Cardiac septum (tissue), 1 donor: ENCODE data around the gene P3H4. TPM values are rescaled to one million over a fixed set of nuclear protein-coding genes. Genes with fewer than 3 reads are reported as not detected.
"Not testable (repeated sequence)": the region's sequence is repeated elsewhere in the genome, so short reads cannot be mapped to it uniquely, and the experiment has no call there.

Experiments used
- DNase-seq: peaks from one replicate; pipeline ENCODE4 v3.0.0-alpha.2; 2020; ENCODE audit warnings: low spot score
- intact Hi-C: fragments of 100-400 bp; cut with DNase I; formaldehyde crosslinking; loops from one replicate; pipeline ENCODE4 v1.14.0; 2022
- total RNA-seq: library from RNA; stranded (reverse); fragmentation: NEBNext Ultra II Directional; extraction: Animal tissue kit (Norgen Biotek cat#: 25700); gene quantifications from one replicate; pipeline ENCODE4 v1.2.1, GENCODE V29; 2021
- donor health status: DM: no; HTN: no; CAD: no.

P3H4 gene
- total RNA-seq, 1 donor from 2014 or later = 5.1 TPM

DNA sequence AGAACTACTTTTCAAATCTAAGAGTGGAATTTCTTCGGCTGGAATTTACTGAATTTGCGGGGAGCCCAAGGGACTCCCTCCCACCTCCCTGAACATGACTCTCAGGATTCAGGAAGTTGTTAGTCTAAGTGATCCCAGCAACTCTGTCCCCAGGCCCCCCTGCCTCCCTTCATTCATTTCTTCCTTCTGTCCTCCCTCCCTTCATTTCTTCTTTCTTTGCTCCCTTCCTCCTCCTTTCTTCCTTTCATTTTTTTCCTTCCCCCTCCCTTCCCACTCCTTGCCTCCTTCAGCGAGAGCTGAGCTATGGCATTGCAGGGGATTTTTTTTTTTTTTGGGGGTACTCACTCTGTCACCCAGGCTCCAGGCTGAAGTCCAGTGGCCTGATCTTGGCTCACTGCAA lies 14.4 kb downstream of the P3H4 start:
- DNase-seq = no peak
- intact Hi-C loops = no loop called here

GRCh38 chr17:41796121-41796895 lies 15.4 kb downstream of the P3H4 start:
- DNase-seq = no peak
- intact Hi-C loops = no loop called here

DNA sequence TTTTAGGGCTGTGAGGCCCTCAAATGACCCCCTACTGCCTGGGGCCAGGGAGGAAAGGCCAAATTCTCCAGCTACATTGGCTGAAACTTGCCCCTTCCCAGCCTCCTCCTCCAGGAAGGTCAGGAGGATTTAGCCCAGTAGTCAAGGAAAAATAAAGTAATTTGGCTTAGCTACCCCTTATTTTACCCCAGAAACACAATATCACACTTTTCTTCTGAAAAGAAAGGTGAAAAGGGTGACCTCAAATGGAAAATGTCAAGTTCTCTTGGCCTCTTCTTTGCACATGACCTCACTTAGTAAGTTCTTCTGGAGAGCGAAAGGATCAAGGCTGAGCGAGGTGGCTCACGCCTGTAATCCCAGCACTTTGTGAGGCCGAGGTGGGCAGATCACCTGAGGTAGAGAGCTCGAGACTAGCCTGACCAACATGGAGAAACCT lies 17.2 kb downstream of the P3H4 start:
- DNase-seq = no peak
- intact Hi-C loops = no loop called here

- intact Hi-C loops = no loop called here
- DNase-seq = no peak
Observed at GRCh38 chr17:41793784-41794539, 17.8 kb downstream of the P3H4 start.

- intact Hi-C loops = loop anchor here (1.0 kb wide), 1 partner anchor 16 kb away; no protein-coding TSS in a partner anchor
- peak; percentile 85 for DNase-seq
Observed at GRCh38 chr17:41792845-41793783, 18.6 kb downstream of the P3H4 start.

GRCh38 chr17:41787021-41787418 lies 24.7 kb downstream of the P3H4 start:
- intact Hi-C loops = loop anchor here (2.0 kb wide), 1 partner anchor 98 kb away; the partner anchor contains the start of gene EIF1
- no peak for DNase-seq

GRCh38 chr17:41786227-41787020 lies 25.3 kb downstream of the P3H4 start, which contains the start of gene JUP:
Gene JUP, minus strand, starts transcription at chr17:41786711. Its CDS starts 14,857 bp downstream, at chr17:41771854.
- peak; percentile 99 for DNase-seq
- intact Hi-C loops = loop anchor here (2.0 kb wide), 1 partner anchor 98 kb away; the partner anchor contains the start of gene EIF1

DNA sequence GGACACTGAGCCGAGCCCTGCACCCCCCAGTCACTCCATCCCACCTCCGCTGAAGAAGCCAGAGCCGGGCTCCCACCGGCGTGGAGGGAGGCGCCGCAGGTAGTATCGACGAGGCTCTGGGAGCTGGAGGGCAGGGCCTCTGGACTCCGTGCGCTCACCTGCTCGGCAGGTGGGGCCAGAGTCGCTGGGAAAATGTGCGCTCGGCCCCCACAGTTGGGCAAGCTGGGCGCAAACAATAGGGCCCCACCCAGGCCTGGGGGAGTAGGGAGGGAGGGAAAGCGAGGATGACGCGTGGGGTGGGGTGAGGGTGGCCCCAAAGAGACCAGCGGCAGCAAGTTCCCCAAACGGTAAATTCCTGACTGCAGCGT lies 25.9 kb downstream of the P3H4 start:
- intact Hi-C loops = loop anchor here (2.0 kb wide), 1 partner anchor 97 kb away; the partner anchor contains the start of gene EIF1
- DNase-seq = no peak

DNA sequence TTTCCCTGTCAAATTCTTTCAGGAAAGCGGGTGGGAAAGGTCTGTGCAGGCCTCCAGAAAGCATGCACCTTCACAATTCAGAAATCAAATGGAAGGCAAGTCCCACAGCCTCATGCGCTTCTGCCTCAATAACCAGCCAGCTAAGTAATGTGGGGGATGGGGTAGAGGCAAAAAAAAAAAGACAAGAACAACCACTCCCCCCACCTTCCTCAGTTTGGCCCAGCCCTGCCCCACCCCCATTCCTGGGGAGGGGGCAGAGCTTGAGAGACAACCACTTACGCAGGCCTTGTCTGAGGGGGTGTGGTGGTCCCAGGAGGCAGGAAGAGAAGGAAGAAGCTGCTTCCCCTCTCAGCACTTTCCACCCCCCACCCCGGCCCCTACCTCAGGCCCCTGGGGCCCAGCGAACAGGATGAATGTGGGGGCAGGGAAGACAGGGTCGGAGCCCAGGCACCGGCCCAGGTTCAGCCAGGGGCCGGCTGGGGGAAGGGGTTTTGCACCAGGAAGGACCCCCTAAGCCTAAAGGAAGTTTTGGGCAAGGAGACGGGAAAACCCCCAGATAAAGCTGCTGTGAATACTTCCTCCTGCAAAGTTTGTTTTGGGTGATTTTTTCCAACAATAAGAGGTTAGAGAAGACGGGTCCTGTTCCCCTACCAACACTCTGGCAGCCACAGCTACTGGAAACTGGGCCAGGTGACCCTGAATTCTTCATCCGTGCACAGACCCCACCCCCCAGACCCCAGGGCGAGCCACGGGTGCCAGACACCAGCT lies 26.5 kb downstream of the P3H4 start:
- no peak for DNase-seq
- intact Hi-C loops = no loop called here

- intact Hi-C loops = no loop called here
- no peak for DNase-seq
Observed at GRCh38 chr17:41784207-41784744, 27.5 kb downstream of the P3H4 start.

- DNase-seq = peak; percentile 86
- intact Hi-C loops = no loop called here
Observed at GRCh38 chr17:41782142-41782541, 29.6 kb downstream of the P3H4 start.

DNA sequence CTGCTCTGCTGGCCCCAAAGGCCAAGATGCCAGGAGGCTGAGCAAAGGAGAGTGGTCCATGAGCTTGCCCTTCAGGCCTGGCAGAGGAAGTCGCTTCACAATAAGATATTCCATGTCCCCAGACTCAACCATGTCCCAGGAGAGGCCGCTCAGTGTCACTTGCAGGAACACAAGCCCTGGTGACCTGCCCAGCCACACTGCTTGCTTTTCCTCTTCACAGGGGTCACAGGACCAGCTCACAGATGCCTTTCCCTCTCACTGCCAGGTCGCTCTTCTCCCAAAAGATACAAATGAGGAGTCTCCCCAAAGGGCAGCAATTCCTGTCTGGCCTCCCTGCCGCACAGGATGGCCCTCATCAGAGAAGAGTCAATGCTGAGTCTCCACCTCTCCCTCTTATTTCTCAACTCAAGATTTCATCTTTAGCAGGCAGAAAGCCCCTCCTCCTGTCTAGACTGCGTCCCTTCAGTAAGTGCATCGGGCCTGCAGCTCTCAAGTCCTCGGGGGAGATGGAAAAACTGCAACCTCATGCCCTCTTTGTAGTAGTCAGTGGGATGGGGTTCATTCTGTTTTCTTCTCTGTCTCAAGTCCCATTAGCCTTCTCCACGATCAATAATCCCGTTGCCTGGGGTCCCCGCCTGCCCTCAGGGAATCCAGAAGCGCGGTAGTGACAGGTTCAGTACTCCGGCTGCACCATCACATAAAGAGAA lies 30.2 kb downstream of the P3H4 start:
- intact Hi-C loops = no loop called here

GRCh38 chr17:41779954-41780353 lies 31.8 kb downstream of the P3H4 start:
- intact Hi-C loops = no loop called here
- DNase-seq = no peak

More for the DNA sequence above, 30.2 kb downstream of the P3H4 start:
- DNase-seq = no peak

- peak; percentile 85 for DNase-seq
- intact Hi-C loops = loop anchor here (1.0 kb wide), 2 partner anchors 15 to 24 kb away; no protein-coding TSS in a partner anchor
Observed at GRCh38 chr17:41777574-41778188, 34.1 kb downstream of the P3H4 start.

- peak; percentile 88 for DNase-seq
- intact Hi-C loops = loop anchor here (1.0 kb wide), 2 partner anchors 15 to 24 kb away; no protein-coding TSS in a partner anchor
Observed at GRCh38 chr17:41777157-41777573, 34.6 kb downstream of the P3H4 start.

- intact Hi-C loops, DNase-seq: not testable (repeated sequence)
Observed at GRCh38 chr17:41776262-41776900, 35.4 kb downstream of the P3H4 start.
